Measurements from ENCODE around the gene NRXN3. TPM values are rescaled to one million over a fixed set of nuclear protein-coding genes. Genes with fewer than 3 reads are reported as not detected.

The NRXN3 gene
- total RNA-seq, 1 experiment from 2014 or later, result not detected

DNA sequence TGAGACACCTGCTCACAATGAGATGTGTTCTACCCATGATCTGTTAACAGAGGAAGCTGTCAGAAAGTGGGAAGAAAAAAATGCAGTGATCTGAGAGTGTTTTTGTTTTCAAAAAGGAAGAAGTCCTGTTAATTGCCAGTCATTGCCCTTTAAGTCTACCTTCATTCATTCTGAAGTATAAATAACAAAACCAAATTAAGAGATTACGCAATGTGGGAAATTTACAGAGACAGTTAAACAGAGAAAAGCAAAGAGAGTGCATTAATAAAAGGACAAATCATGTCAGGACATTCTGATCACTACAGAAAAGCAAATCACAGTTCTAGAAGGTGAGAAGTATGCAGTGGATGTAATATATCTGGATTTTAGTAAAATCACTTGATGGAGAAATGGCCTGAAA is 154.2 kb downstream of the NRXN3 start:
- BruUV-seq (replicated peaks), result no TSS peak
- no peaks in the 10 kb centered on the region for H3K9me2 ChIP-seq (ENCODE audit: insufficient read depth)
- TF ChIP-seq, protein P1, sequence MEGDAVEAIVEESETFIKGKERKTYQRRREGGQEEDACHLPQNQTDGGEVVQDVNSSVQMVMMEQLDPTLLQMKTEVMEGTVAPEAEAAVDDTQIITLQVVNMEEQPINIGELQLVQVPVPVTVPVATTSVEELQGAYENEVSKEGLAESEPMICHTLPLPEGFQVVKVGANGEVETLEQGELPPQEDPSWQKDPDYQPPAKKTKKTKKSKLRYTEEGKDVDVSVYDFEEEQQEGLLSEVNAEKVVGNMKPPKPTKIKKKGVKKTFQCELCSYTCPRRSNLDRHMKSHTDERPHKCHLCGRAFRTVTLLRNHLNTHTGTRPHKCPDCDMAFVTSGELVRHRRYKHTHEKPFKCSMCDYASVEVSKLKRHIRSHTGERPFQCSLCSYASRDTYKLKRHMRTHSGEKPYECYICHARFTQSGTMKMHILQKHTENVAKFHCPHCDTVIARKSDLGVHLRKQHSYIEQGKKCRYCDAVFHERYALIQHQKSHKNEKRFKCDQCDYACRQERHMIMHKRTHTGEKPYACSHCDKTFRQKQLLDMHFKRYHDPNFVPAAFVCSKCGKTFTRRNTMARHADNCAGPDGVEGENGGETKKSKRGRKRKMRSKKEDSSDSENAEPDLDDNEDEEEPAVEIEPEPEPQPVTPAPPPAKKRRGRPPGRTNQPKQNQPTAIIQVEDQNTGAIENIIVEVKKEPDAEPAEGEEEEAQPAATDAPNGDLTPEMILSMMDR (conservative IDR thresholded peaks at IDR 0.05), result no peak
- no peak for TF ChIP-seq EZH2 (IDR thresholded peaks at IDR 0.05; ENCODE audit: low read depth)
- H3K4me3 ChIP-seq, result no peak overlapping the region
- no peaks in the 10 kb centered on the region for H3K36me3 ChIP-seq (ENCODE audit: low read depth)
- H3K4me2 ChIP-seq, result no peak overlapping the region
- no peaks in the 10 kb centered on the region for H3K9me3 ChIP-seq (ENCODE audit: insufficient read depth, low read depth)
- POLR2A ChIA-PET (ENCODE audit: unreplicated experiment), result no interaction called here
- H3K4me1 ChIP-seq (replicated peaks; ENCODE audit: insufficient read depth), result no peaks in the 10 kb centered on the region
- no peak for DNase-seq
- H3F3A ChIP-seq (ENCODE audit: insufficient read depth, low read depth), result no peaks in the 10 kb centered on the region
- CTCF ChIA-PET, result no interaction called here
- no peak overlapping the region for H3K27ac ChIP-seq
- no peaks in the 10 kb centered on the region for H4K20me1 ChIP-seq (ENCODE audit: insufficient read depth)
- intact Hi-C loops (cut with micrococcal nuclease; ENCODE audit: unreplicated experiment), result no loop called here
- H3K79me2 ChIP-seq (ENCODE audit: low read depth), result no peaks in the 10 kb centered on the region
- no peak overlapping the region for H2AFZ ChIP-seq
- peaks cover 57% of the 10 kb centered on the region for H3K27me3 ChIP-seq (ENCODE audit: insufficient read depth, low read depth)

DNA sequence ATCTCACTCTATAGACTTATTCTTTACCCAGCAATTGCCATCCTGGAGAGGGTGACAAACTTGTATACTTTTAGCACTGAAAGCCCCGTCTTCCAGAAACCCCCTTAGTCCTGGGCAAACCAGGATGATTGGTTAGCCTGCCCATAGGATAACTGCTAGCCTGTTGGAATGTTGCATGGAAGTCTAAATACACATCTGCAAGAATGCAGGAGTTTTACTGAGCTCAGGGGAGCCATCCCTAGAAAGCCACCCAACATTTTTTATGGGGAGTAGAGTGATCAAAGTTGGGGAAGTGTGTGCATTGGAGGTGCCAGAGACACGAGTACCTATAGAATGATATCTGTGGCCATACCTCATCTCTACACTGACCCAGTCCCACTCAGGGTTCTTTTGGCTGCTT is 155.7 kb downstream of the NRXN3 start:
- Histone ChIP-seq H3K27ac (no peak overlapping the region), H3K4me3 (no peak overlapping the region), H3F3A (ENCODE audit: insufficient read depth, low read depth) (no peaks in the 10 kb centered on the region), H3K4me1 (replicated peaks; ENCODE audit: insufficient read depth) (no peaks in the 10 kb centered on the region), H2AFZ (no peak overlapping the region), H3K4me2 (no peak overlapping the region), H3K79me2 (ENCODE audit: low read depth) (no peaks in the 10 kb centered on the region), H3K36me3 (ENCODE audit: low read depth) (no peaks in the 10 kb centered on the region), H3K9me3 (ENCODE audit: insufficient read depth, low read depth) (no peaks in the 10 kb centered on the region), H3K9me2 (ENCODE audit: insufficient read depth) (no peaks in the 10 kb centered on the region), H4K20me1 (ENCODE audit: insufficient read depth) (no peaks in the 10 kb centered on the region), H3K27me3 (ENCODE audit: insufficient read depth, low read depth) (peaks cover 41% of the 10 kb centered on the region)
- no peak for DNase-seq
- CTCF ChIA-PET, result no interaction called here
- no TSS peak for BruUV-seq (replicated peaks)
- intact Hi-C loops (cut with micrococcal nuclease; ENCODE audit: unreplicated experiment), result no loop called here
- POLR2A ChIA-PET (ENCODE audit: unreplicated experiment), result no interaction called here
- TF ChIP-seq, protein P1 (conservative IDR thresholded peaks at IDR 0.05), result no peak
- TF ChIP-seq EZH2 (IDR thresholded peaks at IDR 0.05; ENCODE audit: low read depth), result no peak

GRCh38 chr14:78327426-78328221 is 157.5 kb downstream of the NRXN3 start:
- CTCF ChIA-PET, result no interaction called here
- no peak overlapping the region for H2AFZ ChIP-seq
- H3K9me3 ChIP-seq (ENCODE audit: insufficient read depth, low read depth), result no peaks in the 10 kb centered on the region
- H3K27me3 ChIP-seq (ENCODE audit: insufficient read depth, low read depth), result peaks cover 24% of the 10 kb centered on the region
- H3K9me2 ChIP-seq (ENCODE audit: insufficient read depth), result no peaks in the 10 kb centered on the region
- DNase-seq, result no peak
- intact Hi-C loops (cut with micrococcal nuclease; ENCODE audit: unreplicated experiment), result no loop called here
- H3K4me3 ChIP-seq, result no peak overlapping the region
- H3K4me1 ChIP-seq (replicated peaks; ENCODE audit: insufficient read depth), result no peaks in the 10 kb centered on the region
- H3K36me3 ChIP-seq (ENCODE audit: low read depth), result no peaks in the 10 kb centered on the region
- H3K79me2 ChIP-seq (ENCODE audit: low read depth), result no peaks in the 10 kb centered on the region
- no peaks in the 10 kb centered on the region for H4K20me1 ChIP-seq (ENCODE audit: insufficient read depth)
- H3K4me2 ChIP-seq, result no peak overlapping the region
- no peaks in the 10 kb centered on the region for H3F3A ChIP-seq (ENCODE audit: insufficient read depth, low read depth)
- no TSS peak for BruUV-seq (replicated peaks)
- no peak overlapping the region for H3K27ac ChIP-seq
- POLR2A ChIA-PET (ENCODE audit: unreplicated experiment), result no interaction called here
- TF ChIP-seq, protein P1 (conservative IDR thresholded peaks at IDR 0.05), result no peak
- TF ChIP-seq EZH2 (IDR thresholded peaks at IDR 0.05; ENCODE audit: low read depth), result no peak

Measured in PC-9 (cell line).